Measurements from ENCODE around the gene DHX38. TPM values are rescaled to one million over a fixed set of nuclear protein-coding genes. Genes with fewer than 3 reads are reported as not detected.
"Not testable (repeated sequence)": the region's sequence is repeated elsewhere in the genome, so short reads cannot be mapped to it uniquely, and the experiment has no call there.

DHX38 gene
- total and polyA plus RNA-seq, 12 donors, result 29.1 to 50.6 (median 37.4) TPM

DNA sequence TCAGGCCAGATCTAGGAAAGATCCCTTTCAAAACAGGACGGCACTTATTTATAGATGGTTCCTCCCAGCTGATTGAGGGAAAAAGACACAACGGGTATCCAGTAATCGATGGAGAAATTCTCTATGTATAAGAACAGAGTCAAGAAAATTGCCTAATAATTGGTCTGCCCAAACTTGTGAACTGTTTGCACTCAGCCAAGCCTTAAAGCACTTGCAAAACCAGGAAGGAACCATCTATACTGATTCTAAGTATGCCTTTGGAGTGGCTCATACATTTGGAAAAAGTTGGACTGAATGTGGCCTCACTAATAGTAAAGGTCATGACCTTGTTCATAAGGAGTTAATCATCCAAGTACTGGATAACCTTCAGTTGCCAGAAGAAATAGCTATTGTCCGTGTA is 24.7 kb upstream of the DHX38 start:
- ATAC-seq (no peak), DNase-seq (no peak)
- intact Hi-C loops (cut with DNase I), result loop anchor here in 2 of 10 donors (5.0 kb wide), 1 partner anchor 33 kb away; no protein-coding TSS in a partner anchor
- no peaks in the 10 kb centered on the region for H3K27me3 ChIP-seq
- peak overlapping the region in 1 of 10 donors; percentile 15 for H3K27ac ChIP-seq
- H3K36me3 ChIP-seq, result peaks cover 0 to 3% (median 0%) of the 10 kb centered on the region in 9 donors
- TF ChIP-seq, protein P1, sequence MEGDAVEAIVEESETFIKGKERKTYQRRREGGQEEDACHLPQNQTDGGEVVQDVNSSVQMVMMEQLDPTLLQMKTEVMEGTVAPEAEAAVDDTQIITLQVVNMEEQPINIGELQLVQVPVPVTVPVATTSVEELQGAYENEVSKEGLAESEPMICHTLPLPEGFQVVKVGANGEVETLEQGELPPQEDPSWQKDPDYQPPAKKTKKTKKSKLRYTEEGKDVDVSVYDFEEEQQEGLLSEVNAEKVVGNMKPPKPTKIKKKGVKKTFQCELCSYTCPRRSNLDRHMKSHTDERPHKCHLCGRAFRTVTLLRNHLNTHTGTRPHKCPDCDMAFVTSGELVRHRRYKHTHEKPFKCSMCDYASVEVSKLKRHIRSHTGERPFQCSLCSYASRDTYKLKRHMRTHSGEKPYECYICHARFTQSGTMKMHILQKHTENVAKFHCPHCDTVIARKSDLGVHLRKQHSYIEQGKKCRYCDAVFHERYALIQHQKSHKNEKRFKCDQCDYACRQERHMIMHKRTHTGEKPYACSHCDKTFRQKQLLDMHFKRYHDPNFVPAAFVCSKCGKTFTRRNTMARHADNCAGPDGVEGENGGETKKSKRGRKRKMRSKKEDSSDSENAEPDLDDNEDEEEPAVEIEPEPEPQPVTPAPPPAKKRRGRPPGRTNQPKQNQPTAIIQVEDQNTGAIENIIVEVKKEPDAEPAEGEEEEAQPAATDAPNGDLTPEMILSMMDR (IDR thresholded peaks at IDR 0.05), result no peak
- H3K9me3 ChIP-seq, result no peaks in the 10 kb centered on the region
- WGBS, 2 donors, result 69 to 77% methylated on average over 4 of the region's 4 CpGs
- no peak overlapping the region for H3K4me3 ChIP-seq
- H3K4me1 ChIP-seq, result peaks cover 0 to 40% (median 10%) of the 10 kb centered on the region in 9 donors

DNA sequence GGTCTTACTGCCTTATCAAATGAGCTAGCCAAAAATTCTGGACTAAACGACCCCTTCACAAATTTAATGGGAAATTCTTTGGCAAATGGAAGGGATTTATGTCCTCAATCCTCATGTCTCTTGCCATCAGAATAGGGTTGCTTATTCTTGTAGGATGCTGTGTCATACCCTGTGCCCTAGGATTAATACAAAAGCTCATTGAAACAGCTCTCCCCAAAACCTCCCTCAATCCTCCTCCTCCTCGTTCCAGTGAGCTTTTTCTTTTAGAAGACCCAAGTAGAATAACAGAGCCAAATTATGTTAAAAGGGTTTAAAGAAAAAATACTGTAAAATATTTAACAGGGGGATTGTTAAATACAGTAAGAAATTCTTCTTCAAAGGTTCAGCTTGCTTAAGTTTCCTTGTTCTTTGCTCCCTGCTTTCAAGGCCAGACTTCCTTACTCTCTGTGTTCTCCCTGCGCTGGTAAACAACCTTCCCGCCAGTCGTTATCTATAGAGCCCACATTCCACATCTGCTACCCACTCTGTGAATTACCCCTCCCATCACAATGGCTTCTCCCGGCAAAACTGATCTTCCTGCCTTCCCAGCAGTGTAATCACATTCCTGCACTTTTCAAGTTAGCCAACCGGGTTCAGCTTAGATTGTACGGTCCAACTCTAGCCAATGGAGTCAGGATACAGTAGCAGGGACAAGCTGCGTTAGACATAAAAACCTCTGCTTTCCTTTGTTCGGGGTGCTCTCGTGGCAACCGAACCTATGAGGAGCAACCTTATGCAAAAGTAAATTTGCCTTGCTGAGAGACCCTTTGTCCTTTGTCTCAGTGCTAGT is 20.9 kb upstream of the DHX38 start:
- TF ChIP-seq, protein P1 (IDR thresholded peaks at IDR 0.05), result no peak
- Histone ChIP-seq H3K36me3 (peaks cover 0 to 5% (median 0%) of the 10 kb centered on the region in 9 donors), H3K9me3 (no peaks in the 10 kb centered on the region), H3K4me3 (peak overlapping the region in 4 of 10 donors; percentile 2 to 18 (median 6)), H3K27me3 (no peaks in the 10 kb centered on the region), H3K27ac (peak overlapping the region; percentile 58 to 96 (median 82)), H3K4me1 (peaks cover 0 to 41% (median 9%) of the 10 kb centered on the region in 9 donors)
- intact Hi-C loops (cut with DNase I), result loop anchor here in 1 of 10 donors (2.0 kb wide), 1 partner anchor 20 kb away; the partner anchor contains the start of genes DHX38 and TXNL4B
- DNase-seq (peak in 1 of 2 donors; percentile 38), ATAC-seq (peak; percentile 57 to 81 (median 72))
- WGBS, 2 donors, result 25 to 31% methylated on average over 12 of the region's 12 CpGs

DNA sequence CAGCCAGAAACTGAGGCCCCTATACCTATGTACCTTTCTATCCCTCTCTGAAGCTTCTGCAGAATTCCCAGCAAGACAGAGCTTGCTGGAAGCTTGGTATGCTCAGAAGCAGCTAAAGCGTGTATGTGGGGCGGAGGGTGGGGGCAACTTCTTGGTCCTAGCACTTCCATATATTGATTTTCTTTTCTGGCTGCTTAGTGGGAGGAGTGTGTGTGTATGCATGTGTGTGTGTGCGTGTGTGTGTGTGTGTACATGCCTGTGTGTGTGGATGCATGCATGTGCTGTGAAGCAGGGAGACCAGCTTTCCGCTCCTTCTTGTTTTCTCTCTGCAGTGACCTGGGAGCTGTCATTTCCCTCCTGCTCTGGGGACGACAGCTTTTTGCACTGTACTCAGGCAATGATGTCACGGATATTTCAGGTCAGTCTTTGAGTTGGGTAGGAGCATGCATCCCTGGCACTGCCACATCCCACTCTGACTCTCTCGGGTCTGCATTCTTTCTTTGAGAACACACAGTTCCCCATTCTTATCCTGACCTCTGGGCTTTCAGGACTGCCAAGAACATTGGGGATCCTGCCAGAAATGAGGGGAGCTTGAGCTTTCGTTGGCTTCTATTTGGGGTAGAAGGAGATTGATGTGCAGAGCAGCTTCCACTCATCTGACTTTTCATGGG is 20.0 kb upstream of the DHX38 start:
- H3K9me3 ChIP-seq, result no peaks in the 10 kb centered on the region
- TF ChIP-seq, protein P1 (IDR thresholded peaks at IDR 0.05), result no peak
- intact Hi-C loops (cut with DNase I), result loop anchor here in 2 of 10 donors (1.0 to 2.0 kb wide), 2 partner anchors 19 to 20 kb away; partner anchors contain the start of genes DHX38 (in 2 of the 2) and TXNL4B (in 2 of the 2)
- H3K27me3 ChIP-seq, result no peaks in the 10 kb centered on the region
- H3K36me3 ChIP-seq, result peaks cover 0 to 13% (median 0%) of the 10 kb centered on the region in 9 donors
- H3K27ac ChIP-seq, result peak overlapping the region; percentile 58 to 96 (median 82)
- ATAC-seq, result peak; percentile 91 to 96 (median 93)
- H3K4me1 ChIP-seq, result peaks cover 0 to 41% (median 9%) of the 10 kb centered on the region in 9 donors
- H3K4me3 ChIP-seq, result peak overlapping the region in 6 of 10 donors; percentile 12 to 34 (median 16)
- DNase-seq, result peak; percentile 31 to 70
- WGBS, 2 donors, result 48 to 56% methylated on average over 8 of the region's 8 CpGs

DNA sequence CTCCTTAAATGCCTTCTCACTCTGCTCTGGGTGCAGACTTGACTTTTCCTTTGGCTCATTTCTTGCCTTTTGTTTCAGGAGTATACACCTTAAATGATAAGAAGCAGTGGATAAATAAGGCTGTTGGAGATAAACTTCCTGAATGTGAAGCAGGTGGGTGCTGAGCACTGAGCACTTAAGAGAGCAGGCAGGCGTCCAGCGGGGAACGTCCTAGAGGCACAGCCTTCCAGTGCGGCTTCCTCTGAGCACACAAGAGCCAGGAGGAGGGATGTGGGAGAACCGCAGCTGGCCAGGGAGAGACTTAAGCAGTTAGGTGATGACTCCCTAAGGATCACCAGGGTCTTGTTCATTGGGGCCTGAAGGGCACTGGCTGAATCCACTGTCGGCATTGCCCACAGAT is 18.6 kb upstream of the DHX38 start:
- Histone ChIP-seq H3K4me3 (peak overlapping the region in 2 of 10 donors; percentile 33 to 34), H3K27ac (peak overlapping the region in 9 of 10 donors; percentile 56 to 96 (median 80))
- peak in 7 of 8 donors; percentile 26 to 66 (median 56) for ATAC-seq

DNA sequence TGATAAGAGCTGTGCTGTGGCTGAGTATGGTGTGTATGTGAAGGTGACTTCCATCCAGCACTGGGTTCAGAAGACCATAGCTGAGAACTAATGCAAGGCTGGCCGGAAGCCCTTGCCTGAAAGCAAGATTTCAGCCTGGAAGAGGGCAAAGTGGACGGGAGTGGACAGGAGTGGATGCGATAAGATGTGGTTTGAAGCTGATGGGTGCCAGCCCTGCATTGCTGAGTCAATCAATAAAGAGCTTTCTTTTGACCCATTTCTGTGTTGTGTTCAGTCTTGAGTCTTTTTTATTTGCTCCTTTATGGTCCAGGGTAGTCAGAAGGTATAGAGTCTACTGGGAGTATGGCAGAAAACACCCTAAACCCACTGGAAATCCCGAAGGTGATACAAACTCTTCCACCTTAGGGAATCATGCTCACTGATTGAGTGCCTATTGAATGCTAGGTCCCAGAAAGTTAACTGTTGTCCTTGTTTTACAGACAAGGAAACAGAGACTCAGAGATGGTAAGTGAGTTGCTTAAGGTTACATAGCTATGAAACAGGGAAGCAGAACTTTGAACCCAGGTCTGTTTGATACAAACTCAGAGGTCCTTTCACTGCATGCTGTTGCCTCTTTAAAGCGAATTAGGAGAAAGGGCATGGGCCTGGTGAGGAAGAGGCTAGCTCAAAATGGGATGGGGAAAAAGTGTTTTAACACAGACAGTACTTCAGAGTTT is 16.5 kb upstream of the DHX38 start:
- DNase-seq; H3K4me3 ChIP-seq; H3K27ac ChIP-seq; H3K9me3 ChIP-seq; intact Hi-C loops (cut with DNase I); H3K27me3 ChIP-seq; ATAC-seq: not testable (repeated sequence)
- WGBS, 2 donors, result 91 to 100% methylated on average over 2 of the region's 5 CpGs
- Histone ChIP-seq H3K36me3 (peaks cover 0 to 13% (median 0%) of the 10 kb centered on the region in 9 donors), H3K4me1 (peaks cover 0 to 34% (median 5%) of the 10 kb centered on the region in 9 donors)

More for the DNA sequence above, 18.6 kb upstream of the DHX38 start:
- DNase-seq; intact Hi-C loops (cut with DNase I); H3K27me3 ChIP-seq; H3K9me3 ChIP-seq: not testable (repeated sequence)
- WGBS, 2 donors, result 41 to 43% methylated on average over 2 of the region's 6 CpGs
- peaks cover 0 to 13% (median 0%) of the 10 kb centered on the region in 9 donors for H3K36me3 ChIP-seq
- H3K4me1 ChIP-seq, result peaks cover 0 to 41% (median 9%) of the 10 kb centered on the region in 9 donors
